ENCODE data around the gene CD247.

The CD247 gene

DNA sequence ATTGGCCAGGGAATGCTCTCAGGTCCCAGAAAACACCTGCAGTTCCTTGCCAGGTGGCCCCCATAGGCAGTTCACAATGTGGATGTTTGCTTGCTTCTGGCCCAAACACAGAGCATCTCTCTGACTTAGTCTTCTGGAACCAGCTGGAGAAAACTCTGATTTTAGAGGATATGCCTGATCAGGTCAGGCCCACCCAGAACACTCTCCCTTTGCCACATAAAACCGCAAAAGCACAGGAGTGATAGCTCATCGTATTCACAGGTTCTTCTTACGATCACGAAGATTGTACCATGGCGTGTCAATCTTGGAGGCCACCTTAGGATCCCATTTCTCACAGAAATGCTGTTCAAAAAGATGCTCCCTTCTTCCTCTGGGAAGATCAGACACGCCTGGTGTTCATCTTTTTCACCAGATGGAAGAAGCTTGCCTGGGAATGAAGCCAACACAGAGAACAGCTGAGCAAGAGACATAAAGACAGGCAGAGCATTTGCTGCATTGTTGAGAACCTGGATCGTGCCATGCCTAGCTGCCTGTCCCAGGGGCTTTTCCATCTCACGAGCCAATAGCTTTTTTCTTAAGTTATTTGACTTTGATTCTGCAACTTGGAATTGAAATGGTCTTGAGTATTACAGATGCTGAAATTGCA lies 11.6 kb upstream of the CD247 start:
- TF ChIP-seq, protein P1, sequence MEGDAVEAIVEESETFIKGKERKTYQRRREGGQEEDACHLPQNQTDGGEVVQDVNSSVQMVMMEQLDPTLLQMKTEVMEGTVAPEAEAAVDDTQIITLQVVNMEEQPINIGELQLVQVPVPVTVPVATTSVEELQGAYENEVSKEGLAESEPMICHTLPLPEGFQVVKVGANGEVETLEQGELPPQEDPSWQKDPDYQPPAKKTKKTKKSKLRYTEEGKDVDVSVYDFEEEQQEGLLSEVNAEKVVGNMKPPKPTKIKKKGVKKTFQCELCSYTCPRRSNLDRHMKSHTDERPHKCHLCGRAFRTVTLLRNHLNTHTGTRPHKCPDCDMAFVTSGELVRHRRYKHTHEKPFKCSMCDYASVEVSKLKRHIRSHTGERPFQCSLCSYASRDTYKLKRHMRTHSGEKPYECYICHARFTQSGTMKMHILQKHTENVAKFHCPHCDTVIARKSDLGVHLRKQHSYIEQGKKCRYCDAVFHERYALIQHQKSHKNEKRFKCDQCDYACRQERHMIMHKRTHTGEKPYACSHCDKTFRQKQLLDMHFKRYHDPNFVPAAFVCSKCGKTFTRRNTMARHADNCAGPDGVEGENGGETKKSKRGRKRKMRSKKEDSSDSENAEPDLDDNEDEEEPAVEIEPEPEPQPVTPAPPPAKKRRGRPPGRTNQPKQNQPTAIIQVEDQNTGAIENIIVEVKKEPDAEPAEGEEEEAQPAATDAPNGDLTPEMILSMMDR (IDR thresholded peaks at IDR 0.05; ENCODE audit: borderline replicate concordance, insufficient read depth, low read depth, low read length) = no peak
- no peak overlapping the region for H3K4me3 ChIP-seq (ENCODE audit: low read depth, low read length)

DNA sequence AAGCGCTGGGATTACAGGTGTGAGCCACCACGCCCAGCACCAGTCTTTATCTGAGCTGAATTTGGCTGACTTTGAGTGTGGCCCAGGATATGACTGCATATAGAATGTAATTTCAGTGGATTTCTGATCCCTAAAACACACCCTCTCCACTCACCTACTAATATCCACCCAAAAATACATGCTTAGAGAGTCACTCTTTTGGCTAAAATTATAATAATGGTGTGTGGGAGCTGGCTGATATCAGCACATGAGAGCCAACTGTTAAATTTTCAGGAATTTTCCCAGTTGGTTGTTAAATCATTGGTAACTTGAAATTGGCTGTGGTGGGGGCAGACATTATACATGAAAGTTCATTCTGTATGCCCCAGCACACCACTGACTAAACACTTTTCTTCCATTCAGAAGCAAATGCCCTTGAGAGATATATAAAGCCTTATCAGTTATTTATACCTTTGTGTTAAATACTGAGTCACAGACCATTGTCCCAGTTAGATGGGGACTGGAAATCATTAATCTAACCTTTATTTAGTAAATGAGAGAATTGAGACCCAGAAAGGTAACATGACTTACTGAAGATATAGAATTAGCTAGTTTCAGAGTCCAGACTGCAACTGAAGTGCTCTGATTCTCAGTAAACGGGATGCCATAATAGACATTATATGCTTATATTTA lies 9.9 kb upstream of the CD247 start:
- TF ChIP-seq, protein P1 (IDR thresholded peaks at IDR 0.05; ENCODE audit: borderline replicate concordance, insufficient read depth, low read depth, low read length) = no peak
- no peak overlapping the region for H3K4me3 ChIP-seq (ENCODE audit: low read depth, low read length)

DNA sequence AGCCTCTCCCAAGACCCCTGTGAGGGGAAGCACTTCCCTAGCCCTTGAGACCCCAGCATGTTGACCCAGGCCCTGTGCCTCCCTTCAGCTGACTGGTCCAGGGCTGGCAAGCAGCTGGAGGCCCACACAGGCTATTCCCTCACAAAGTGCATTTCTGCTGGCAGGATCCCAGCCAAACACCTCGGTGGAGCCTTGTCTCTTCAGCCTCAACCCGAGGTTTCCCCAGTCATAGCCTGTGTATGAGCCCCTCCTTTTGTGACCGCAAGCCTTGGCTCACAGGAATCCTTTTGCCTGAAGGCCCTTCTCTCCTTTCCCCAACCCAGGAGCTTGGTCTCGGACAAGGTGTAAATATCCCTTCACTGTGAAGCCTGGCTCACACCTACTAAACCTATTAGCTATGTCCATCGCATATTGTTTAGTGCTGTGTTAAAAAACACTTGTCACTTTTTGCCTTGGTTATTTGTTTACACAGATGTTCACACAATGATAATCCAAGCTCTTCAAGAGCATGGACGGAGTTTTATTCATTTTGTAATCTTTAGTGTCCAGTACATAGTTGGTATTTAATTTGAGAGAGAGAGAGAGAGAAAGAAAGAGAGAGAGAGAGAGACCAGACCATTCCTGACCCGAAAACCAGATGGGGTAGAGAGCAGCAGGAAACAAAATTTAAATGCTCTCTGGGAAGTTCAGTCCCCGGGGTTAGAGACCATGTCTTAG lies 8.5 kb upstream of the CD247 start:
- H3K4me3 ChIP-seq (ENCODE audit: low read depth, low read length) = no peak overlapping the region
- TF ChIP-seq, protein P1 (IDR thresholded peaks at IDR 0.05; ENCODE audit: borderline replicate concordance, insufficient read depth, low read depth, low read length) = no peak

DNA sequence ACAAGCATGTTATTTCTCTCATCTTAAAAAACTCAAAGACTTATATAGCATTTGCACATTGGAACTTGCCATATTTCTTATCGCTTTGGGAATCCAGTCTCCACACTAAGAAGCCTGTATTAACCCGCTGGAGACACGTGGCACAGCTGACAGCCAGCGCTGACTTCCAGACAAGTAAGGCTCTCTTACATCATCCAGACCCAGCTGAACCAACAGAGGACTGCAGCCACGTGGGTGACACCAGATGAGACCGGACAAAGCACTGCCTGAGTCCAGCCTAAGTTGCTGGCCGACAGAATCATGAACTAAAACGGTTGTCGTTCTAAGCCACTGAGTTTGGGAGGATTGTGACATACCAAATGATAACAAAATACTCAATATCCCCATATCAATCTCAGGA lies 6.3 kb upstream of the CD247 start:
- TF ChIP-seq, protein P1 (IDR thresholded peaks at IDR 0.05; ENCODE audit: borderline replicate concordance, insufficient read depth, low read depth, low read length) = no peak
- H3K4me3 ChIP-seq (ENCODE audit: low read depth, low read length) = no peak overlapping the region

DNA sequence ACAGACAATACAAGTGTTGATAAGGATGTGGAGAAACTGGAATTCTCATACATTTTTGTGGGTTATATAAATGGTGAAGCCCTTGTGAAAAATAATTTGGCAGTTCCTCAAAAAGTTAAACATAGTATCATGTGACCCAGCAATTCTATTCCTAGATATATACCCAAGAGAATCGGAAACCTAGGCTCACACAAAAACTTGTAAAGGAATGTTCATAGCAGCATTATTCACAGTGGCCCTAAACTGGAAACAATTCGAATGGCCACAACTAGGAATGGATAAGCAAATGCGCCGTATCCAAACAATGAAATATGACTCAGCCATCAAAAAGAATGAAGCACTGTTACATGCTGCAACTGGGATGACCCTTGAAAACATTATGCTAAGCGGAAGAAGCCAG lies 3.9 kb upstream of the CD247 start:
- TF ChIP-seq, protein P1 (IDR thresholded peaks at IDR 0.05; ENCODE audit: borderline replicate concordance, insufficient read depth, low read depth, low read length) = no peak
- H3K4me3 ChIP-seq (ENCODE audit: low read depth, low read length) = no peak overlapping the region

DNA sequence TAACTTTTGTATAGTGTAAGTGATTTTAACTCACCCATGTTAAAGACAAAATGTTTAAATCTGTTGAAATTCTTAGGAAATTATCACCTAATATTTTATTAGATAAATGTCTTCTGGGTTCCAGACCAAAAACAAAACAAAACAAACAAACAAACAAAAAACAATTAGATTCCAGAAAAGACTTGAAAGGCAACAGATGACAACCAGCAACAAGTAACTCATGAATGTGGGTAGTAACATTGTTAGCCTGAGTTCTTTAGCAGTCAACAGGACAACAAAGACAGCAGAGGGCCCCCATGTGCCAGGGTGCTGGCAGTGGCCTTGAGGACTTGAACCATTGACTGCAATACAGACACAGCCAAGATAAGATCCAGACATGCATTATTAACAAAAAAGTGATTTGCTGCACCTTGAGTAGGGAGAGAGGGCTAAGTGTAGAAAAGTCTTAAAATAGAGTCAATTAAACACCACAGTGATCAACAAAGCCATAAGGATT lies 2.4 kb upstream of the CD247 start:
- TF ChIP-seq, protein P1 (IDR thresholded peaks at IDR 0.05; ENCODE audit: borderline replicate concordance, insufficient read depth, low read depth, low read length) = no peak

More for the DNA sequence above, 2.4 kb upstream of the CD247 start:
- no peak overlapping the region for H3K4me3 ChIP-seq (ENCODE audit: low read depth, low read length)

Data from GM12875 (cell line).